Measurements from ENCODE around the gene UBE4B. TPM values are rescaled to one million over a fixed set of nuclear protein-coding genes. Genes with fewer than 3 reads are reported as not detected.
"Not testable (repeated sequence)": the region's sequence is repeated elsewhere in the genome, so short reads cannot be mapped to it uniquely, and the experiment has no call there.

UBE4B gene
- total and polyA plus RNA-seq, 10 of the 15 experiments (the other 5 are each of a cell fraction or from before 2014, with no cell fraction given): 2.9 to 32.6 (median 20.7) TPM

DNA sequence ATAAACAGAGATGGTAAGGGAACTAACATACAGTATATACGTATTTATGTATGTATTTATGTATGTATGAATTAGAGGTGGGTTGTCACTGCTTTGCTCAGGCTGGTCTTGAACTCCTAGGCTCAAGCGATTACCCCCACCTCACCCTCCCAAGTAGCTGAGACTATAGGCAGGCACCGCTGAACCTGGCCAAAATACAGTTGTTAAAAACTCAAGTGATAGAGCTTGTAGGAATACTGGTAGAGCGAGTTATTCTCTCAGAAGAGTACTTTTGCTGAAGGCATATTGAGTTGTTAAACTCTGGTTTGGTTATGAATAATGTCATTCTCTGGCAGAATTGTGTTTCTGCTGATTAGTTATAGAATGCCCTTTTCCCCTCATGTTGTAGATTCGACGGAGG is 38.9 kb downstream of the UBE4B start:
- ChIA-PET SMC1A (ENCODE audit: uncharacterized antibody, unreplicated experiment) (no interaction called here), CTCF (interaction anchor here (0.6 kb wide), 1 partner anchor 754 kb away, joined by 4 read pairs; no protein-coding TSS in a partner anchor), POLR2A (interaction anchor here (0.6 to 1.4 kb wide), 2 partner anchors 11 to 192 kb away, joined by 3 to 6 read pairs; no protein-coding TSS in a partner anchor), RAD21 (ENCODE audit: unreplicated experiment) (no interaction called here)
- Histone ChIP-seq H3K27ac (ENCODE audit: control insufficient read depth, insufficient read depth) (no peak overlapping the region), H2AFZ (ENCODE audit: control insufficient read depth, low read depth, low read length) (no peak overlapping the region), H3K9me3 (replicated peaks; ENCODE audit: control insufficient read depth, insufficient read depth, low read length) (no peaks in the 10 kb centered on the region), H3K9ac (ENCODE audit: control insufficient read depth, insufficient read depth, low read length) (no peak overlapping the region), H3K79me2 (ENCODE audit: control insufficient read depth, insufficient read depth, low read length) (no peaks in the 10 kb centered on the region; the same call in none of the 2 replicates), H3K4me1 (ENCODE audit: control insufficient read depth, insufficient read depth, low read length) (peaks cover 20% of the 10 kb centered on the region), H3K36me3 (ENCODE audit: control insufficient read depth in 2 of 2, insufficient read depth in 2 of 2, low read length in 1 of 2) (peaks cover 0 to 3% of the 10 kb centered on the region in 2 experiments; a peak in 2 of 4 replicates), H3K4me2 (ENCODE audit: control insufficient read depth, insufficient read depth) (no peak overlapping the region), H4K20me1 (ENCODE audit: control insufficient read depth, insufficient read depth) (no peaks in the 10 kb centered on the region), H3K4me3 (no peak overlapping the region), H3K27me3 (replicated peaks in 1 of 2; ENCODE audit: control insufficient read depth in 2 of 2, insufficient read depth in 2 of 2, low read length in 1 of 2) (no peaks in the 10 kb centered on the region)
- intact Hi-C loops (cut with micrococcal nuclease; ENCODE audit: unreplicated experiment): no loop called here
- DNase-seq (ENCODE audit: low read depth, low spot score) (no peak), FAIRE-seq (no peak), ATAC-seq (no peak)
- WGBS (ENCODE audit: insufficient coverage, insufficient replicate concordance, low lambda C conversion rate, missing lambda C conversion rate): 94% methylated on average over 6 of the region's 6 CpGs
- TF ChIP-seq NR2F1 (conservative IDR thresholded peaks at IDR 0.05) (no peak), TCF12 (IDR thresholded peaks at IDR 0.05; ENCODE audit: low read depth, low read length) (no peak), MTA3 (IDR thresholded peaks at IDR 0.05; ENCODE audit: borderline replicate concordance, low read length) (no peak), MYB (IDR thresholded peaks at IDR 0.05; ENCODE audit: borderline replicate concordance, low read depth, low read length) (no peak)
- TF ChIP-seq, protein P1, sequence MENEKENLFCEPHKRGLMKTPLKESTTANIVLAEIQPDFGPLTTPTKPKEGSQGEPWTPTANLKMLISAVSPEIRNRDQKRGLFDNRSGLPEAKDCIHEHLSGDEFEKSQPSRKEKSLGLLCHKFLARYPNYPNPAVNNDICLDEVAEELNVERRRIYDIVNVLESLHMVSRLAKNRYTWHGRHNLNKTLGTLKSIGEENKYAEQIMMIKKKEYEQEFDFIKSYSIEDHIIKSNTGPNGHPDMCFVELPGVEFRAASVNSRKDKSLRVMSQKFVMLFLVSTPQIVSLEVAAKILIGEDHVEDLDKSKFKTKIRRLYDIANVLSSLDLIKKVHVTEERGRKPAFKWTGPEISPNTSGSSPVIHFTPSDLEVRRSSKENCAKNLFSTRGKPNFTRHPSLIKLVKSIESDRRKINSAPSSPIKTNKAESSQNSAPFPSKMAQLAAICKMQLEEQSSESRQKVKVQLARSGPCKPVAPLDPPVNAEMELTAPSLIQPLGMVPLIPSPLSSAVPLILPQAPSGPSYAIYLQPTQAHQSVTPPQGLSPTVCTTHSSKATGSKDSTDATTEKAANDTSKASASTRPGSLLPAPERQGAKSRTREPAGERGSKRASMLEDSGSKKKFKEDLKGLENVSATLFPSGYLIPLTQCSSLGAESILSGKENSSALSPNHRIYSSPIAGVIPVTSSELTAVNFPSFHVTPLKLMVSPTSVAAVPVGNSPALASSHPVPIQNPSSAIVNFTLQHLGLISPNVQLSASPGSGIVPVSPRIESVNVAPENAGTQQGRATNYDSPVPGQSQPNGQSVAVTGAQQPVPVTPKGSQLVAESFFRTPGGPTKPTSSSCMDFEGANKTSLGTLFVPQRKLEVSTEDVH (IDR thresholded peaks at IDR 0.05; ENCODE audit: low read depth, partially characterized antibody): no peak
- TF ChIP-seq, protein P2, sequence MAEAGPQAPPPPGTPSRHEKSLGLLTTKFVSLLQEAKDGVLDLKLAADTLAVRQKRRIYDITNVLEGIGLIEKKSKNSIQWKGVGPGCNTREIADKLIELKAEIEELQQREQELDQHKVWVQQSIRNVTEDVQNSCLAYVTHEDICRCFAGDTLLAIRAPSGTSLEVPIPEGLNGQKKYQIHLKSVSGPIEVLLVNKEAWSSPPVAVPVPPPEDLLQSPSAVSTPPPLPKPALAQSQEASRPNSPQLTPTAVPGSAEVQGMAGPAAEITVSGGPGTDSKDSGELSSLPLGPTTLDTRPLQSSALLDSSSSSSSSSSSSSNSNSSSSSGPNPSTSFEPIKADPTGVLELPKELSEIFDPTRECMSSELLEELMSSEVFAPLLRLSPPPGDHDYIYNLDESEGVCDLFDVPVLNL (IDR thresholded peaks at IDR 0.05; ENCODE audit: low read depth, low read length): no peak
- TF ChIP-seq, protein P3, sequence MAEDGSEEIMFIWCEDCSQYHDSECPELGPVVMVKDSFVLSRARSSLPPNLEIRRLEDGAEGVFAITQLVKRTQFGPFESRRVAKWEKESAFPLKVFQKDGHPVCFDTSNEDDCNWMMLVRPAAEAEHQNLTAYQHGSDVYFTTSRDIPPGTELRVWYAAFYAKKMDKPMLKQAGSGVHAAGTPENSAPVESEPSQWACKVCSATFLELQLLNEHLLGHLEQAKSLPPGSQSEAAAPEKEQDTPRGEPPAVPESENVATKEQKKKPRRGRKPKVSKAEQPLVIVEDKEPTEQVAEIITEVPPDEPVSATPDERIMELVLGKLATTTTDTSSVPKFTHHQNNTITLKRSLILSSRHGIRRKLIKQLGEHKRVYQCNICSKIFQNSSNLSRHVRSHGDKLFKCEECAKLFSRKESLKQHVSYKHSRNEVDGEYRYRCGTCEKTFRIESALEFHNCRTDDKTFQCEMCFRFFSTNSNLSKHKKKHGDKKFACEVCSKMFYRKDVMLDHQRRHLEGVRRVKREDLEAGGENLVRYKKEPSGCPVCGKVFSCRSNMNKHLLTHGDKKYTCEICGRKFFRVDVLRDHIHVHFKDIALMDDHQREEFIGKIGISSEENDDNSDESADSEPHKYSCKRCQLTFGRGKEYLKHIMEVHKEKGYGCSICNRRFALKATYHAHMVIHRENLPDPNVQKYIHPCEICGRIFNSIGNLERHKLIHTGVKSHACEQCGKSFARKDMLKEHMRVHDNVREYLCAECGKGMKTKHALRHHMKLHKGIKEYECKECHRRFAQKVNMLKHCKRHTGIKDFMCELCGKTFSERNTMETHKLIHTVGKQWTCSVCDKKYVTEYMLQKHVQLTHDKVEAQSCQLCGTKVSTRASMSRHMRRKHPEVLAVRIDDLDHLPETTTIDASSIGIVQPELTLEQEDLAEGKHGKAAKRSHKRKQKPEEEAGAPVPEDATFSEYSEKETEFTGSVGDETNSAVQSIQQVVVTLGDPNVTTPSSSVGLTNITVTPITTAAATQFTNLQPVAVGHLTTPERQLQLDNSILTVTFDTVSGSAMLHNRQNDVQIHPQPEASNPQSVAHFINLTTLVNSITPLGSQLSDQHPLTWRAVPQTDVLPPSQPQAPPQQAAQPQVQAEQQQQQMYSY (CRISPR knock-in tag; IDR thresholded peaks at IDR 0.05): no peak
- in situ Hi-C loops (cut with MboI): no loop called here
- BruUV-seq (replicated peaks): no TSS peak

DNA sequence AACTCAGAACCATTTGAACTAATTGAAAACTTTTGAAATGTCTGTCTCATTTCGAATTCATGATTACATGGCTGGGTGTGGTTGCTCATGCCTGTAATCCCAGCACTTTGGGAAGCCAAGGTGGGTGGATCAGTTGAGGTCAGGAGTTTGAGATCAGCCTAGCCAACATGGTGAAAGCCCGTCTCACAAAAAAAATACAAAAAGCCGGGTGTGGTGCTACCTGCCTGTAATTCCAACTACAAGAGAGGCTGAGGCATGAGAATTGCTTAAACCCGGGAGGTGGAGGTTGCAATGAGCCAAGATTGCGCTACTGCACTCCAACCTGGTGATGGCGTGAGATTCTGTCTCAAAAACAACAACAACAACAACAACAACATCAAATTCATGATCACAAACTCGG is 40.6 kb downstream of the UBE4B start:
- H3K9me3 ChIP-seq (replicated peaks; ENCODE audit: control insufficient read depth, insufficient read depth, low read length); DNase-seq (ENCODE audit: low read depth, low spot score); SMC1A ChIA-PET (ENCODE audit: uncharacterized antibody, unreplicated experiment); H3K27ac ChIP-seq (ENCODE audit: control insufficient read depth, insufficient read depth); intact Hi-C loops (cut with micrococcal nuclease; ENCODE audit: unreplicated experiment); H2AFZ ChIP-seq (ENCODE audit: control insufficient read depth, low read depth, low read length); H3K9ac ChIP-seq (ENCODE audit: control insufficient read depth, insufficient read depth, low read length); H3K4me2 ChIP-seq (ENCODE audit: control insufficient read depth, insufficient read depth); BruUV-seq (replicated peaks); H4K20me1 ChIP-seq (ENCODE audit: control insufficient read depth, insufficient read depth); in situ Hi-C loops (cut with MboI); H3K79me2 ChIP-seq (ENCODE audit: control insufficient read depth, insufficient read depth, low read length); H3K36me3 ChIP-seq (ENCODE audit: control insufficient read depth in 2 of 2, insufficient read depth in 2 of 2, low read length in 1 of 2); FAIRE-seq; ATAC-seq; H3K4me3 ChIP-seq; POLR2A ChIA-PET; RAD21 ChIA-PET (ENCODE audit: unreplicated experiment); H3K27me3 ChIP-seq (replicated peaks in 1 of 2; ENCODE audit: control insufficient read depth in 2 of 2, insufficient read depth in 2 of 2, low read length in 1 of 2): not testable (repeated sequence)
- WGBS (ENCODE audit: insufficient coverage, insufficient replicate concordance, low lambda C conversion rate, missing lambda C conversion rate): 94% methylated on average over 7 of the region's 7 CpGs
- H3K4me1 ChIP-seq (ENCODE audit: control insufficient read depth, insufficient read depth, low read length): peaks cover 14% of the 10 kb centered on the region
- CTCF ChIA-PET: interaction anchor here (0.6 kb wide), 1 partner anchor 539 kb away, joined by 3 read pairs; no protein-coding TSS in a partner anchor
